AG09309 (cell line): Measurements from ENCODE around the gene ANO9.

ENCODE experiments used
- DNase-seq: peaks from one replicate; pipeline ENCODE4 v3.0.0-alpha.2; 2010; ENCODE audit warnings: low read depth
- H3K4me3 ChIP-seq: 2 replicates; pipeline ENCODE4 v1.5.1; 2011; ENCODE audit warnings: mild to moderate bottlenecking, low read depth, low read length, moderate library complexity; ENCODE audit not compliant: control insufficient read depth
- CTCF ChIP-seq: IDR thresholded peaks from 2 replicates; pipeline ENCODE4 v1.5.1; 2011; ENCODE audit warnings: mild to moderate bottlenecking, low read depth, low read length, inconsistent platforms; ENCODE audit not compliant: insufficient read depth, control insufficient read depth; ENCODE audit errors: missing control alignments

Gene ANO9

GRCh38 chr11:465896-466530 lies 24.2 kb upstream of the ANO9 start:
- H3K4me3 ChIP-seq = no peak overlapping the region
- no peak for TF ChIP-seq CTCF
- no peak for DNase-seq

DNA sequence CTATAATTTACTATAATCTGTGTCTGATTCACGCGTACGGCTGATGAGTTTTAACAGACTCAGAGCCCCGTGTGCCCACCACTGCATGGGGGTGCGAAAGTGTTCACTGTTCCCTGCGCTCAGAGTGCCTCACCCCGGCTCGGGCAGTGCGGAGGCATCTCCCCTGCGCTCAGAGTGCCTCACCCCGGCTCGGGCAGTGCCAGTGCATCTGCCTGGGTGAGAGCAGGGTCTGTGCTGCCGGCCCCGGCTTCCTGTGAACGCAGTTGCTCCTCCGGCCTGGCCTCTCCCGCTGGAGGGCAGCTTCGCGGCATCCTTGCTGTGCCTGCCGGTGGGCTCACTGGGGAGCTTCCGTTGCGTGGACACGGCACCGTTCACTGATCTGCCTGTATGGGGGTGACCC lies 22.5 kb upstream of the ANO9 start:
- TF ChIP-seq CTCF = no peak
- H3K4me3 ChIP-seq = no peak overlapping the region
- no peak for DNase-seq

DNA sequence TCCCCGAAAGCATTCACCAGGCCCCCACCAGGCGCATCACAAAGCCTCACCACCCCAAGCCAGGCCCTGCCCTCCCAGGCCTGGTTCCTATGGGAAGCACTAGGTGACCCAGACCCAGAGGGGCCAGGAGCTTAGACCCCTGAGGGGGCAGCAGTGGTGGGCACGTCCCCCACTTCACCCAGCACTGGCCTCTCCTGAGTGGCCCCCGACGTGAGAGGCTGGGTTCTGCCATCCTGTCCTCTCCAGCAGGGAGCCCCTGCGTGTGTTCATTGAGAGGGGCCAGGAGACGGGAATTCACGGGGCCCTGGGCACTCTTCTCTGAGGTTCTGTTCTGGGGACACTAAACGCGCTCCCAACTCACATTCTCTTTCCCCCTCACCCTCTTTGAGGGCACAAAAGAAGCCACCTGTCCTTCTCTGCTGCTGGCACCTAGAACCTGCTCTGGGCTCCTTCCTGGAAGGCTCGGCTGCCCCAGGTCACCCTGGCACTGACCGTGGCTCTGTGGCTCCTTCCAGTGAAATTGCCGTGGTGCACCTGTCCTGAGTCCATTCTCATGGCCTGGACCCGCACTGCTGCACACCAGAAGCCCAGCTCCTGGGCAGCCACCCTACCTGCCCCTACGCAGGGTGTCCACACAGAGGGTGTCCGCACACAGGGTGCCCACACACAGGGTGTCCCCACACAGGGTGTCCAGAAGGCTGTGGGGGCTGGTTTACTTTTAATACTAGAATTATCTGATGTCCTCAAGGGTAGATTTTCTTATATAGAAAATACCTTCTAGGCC lies 20.5 kb upstream of the ANO9 start:
- TF ChIP-seq CTCF = no peak
- no peak for DNase-seq

GRCh38 chr11:461626-462025 lies 19.8 kb upstream of the ANO9 start:
- TF ChIP-seq CTCF = no peak
- no peak overlapping the region for H3K4me3 ChIP-seq
- no peak for DNase-seq

More for the DNA sequence above, 20.5 kb upstream of the ANO9 start:
- no peak overlapping the region for H3K4me3 ChIP-seq

DNA sequence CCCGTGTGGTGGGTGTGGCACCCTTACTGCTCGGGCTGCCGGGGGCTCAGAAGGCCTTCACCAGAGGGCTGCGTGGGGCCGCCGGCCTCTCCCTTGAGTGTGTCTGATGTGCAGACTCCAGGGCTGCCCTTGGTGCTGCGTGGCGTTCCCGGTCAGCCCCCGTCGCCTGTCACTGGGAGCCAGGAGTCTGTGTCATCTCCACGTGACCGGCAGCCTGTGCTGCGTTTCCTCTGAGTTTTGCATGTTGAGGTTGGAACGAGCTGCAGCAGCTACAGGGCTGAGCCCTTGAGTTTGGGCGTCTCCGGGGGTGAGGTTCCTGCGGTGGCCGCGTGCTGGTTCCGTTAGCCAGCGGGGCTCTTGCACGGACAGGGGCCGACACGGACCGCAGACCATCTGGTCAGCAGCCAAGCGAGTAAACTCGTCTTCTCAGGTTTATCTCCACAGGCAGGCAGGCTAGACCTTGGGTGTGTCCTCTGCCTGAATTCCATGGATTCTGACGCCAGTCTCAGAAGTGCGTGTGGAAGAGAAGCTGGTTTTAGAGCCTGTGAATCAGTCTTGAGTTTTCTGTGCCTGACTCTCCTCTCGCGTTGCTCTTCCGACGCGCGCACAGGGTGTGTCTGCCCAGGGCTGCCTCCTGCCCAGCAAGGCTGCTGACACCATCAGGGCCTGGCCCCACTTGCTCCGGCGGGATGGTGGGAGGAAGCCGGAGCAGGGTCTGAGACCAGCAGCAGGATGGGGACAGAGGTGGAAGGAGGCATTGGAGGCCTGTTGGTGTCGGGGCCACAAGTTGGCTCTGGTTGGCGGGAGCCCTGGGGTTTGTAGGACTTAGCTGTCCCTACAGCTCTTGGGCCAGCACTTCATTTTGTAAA lies 18.8 kb upstream of the ANO9 start:
- no peak for DNase-seq
- no peak for TF ChIP-seq CTCF
- H3K4me3 ChIP-seq = no peak overlapping the region

GRCh38 chr11:459511-460220 lies 17.9 kb upstream of the ANO9 start:
- no peak for DNase-seq
- TF ChIP-seq CTCF = no peak
- H3K4me3 ChIP-seq = no peak overlapping the region
